PC-3 (cell line): Measurements from ENCODE around the gene TNFAIP8L3.

Experiments used
- EZH2phosphoT487 ChIP-seq: fragments of 300-600 bp; sonication (generic); IDR thresholded peaks from 2 replicates; pipeline ENCODE4 v1.6.1; 2018; ENCODE audit warnings: mild to moderate bottlenecking, antibody characterized with exemption, low read length, borderline replicate concordance
- TF ChIP-seq, protein P1 (sequence below): fragments of 300-600 bp; sonication (generic); conservative IDR thresholded peaks from 2 replicates; pipeline ENCODE4 v1.5.1; 2017; ENCODE audit warnings: antibody characterized with exemption, low read depth, mild to moderate bottlenecking, low read length

- TF ChIP-seq, protein P1, sequence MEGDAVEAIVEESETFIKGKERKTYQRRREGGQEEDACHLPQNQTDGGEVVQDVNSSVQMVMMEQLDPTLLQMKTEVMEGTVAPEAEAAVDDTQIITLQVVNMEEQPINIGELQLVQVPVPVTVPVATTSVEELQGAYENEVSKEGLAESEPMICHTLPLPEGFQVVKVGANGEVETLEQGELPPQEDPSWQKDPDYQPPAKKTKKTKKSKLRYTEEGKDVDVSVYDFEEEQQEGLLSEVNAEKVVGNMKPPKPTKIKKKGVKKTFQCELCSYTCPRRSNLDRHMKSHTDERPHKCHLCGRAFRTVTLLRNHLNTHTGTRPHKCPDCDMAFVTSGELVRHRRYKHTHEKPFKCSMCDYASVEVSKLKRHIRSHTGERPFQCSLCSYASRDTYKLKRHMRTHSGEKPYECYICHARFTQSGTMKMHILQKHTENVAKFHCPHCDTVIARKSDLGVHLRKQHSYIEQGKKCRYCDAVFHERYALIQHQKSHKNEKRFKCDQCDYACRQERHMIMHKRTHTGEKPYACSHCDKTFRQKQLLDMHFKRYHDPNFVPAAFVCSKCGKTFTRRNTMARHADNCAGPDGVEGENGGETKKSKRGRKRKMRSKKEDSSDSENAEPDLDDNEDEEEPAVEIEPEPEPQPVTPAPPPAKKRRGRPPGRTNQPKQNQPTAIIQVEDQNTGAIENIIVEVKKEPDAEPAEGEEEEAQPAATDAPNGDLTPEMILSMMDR: no peak
- no peak for TF ChIP-seq EZH2phosphoT487
Observed at GRCh38 chr15:51114437-51115119, 19.9 kb upstream of the TNFAIP8L3 start.
